GM23338 (cell line): ENCODE data around the gene SF1. TPM values are rescaled to one million over a fixed set of nuclear protein-coding genes. Genes with fewer than 3 reads are reported as not detected.

Experiments used
- polyA plus RNA-seq: library from polyadenylated mRNA; unstranded; fragments of >200 nt; fragmentation: Nextera tagmentation; extraction: Ambion mirVana; gene quantifications from 2 replicates; pipeline ENCODE4 v1.2.1, GENCODE V29; 2016
- total RNA-seq: library from RNA; depleted of rRNA; stranded (reverse); fragments of >200 nt; shearing (Covaris generic); gene quantifications from 2 replicates; pipeline ENCODE4 v1.2.3, GENCODE V29; 2014; rRNA removed

SF1 gene
- total and polyA plus RNA-seq, 2 experiments from 2014 or later: 76.9 to 252 TPM

Other genes starting within 250 kb of the SF1 start
- gene SLC22A11, start 222.6 kb downstream of the SF1 start, total RNA-seq: not detected in 2 replicates
- gene SLC22A11, start 222.6 kb downstream of the SF1 start, polyA plus RNA-seq: not detected in 2 replicates
- gene SLC22A12, start 187.3 kb downstream of the SF1 start, total RNA-seq: not detected in 2 replicates
- not detected in 2 replicates for gene SLC22A12, start 187.3 kb downstream of the SF1 start, polyA plus RNA-seq
- gene NRXN2, start 55.3 kb downstream of the SF1 start, total RNA-seq: 17.0 and 22.1 TPM in 2 replicates
- gene NRXN2, start 55.3 kb downstream of the SF1 start, polyA plus RNA-seq: 3.4 and 5.7 TPM in 2 replicates
- 30.1 and 34.4 TPM in 2 replicates for gene RASGRP2, start 34.4 kb downstream of the SF1 start, total RNA-seq
- gene RASGRP2, start 34.4 kb downstream of the SF1 start, polyA plus RNA-seq: 50.4 and 60.5 TPM in 2 replicates
- 3.9 and 4.4 TPM in 2 replicates for gene PYGM, start 18.6 kb downstream of the SF1 start, total RNA-seq
- 1.5 and 2.8 TPM in 2 replicates for gene PYGM, start 18.6 kb downstream of the SF1 start, polyA plus RNA-seq
- gene MAP4K2, start 24.7 kb upstream of the SF1 start, total RNA-seq: 32.3 and 42.6 TPM in 2 replicates
- 9.9 and 11.2 TPM in 2 replicates for gene MAP4K2, start 24.7 kb upstream of the SF1 start, polyA plus RNA-seq
- gene MEN1, start 32.0 kb upstream of the SF1 start, total RNA-seq: 38.9 and 45.2 TPM in 2 replicates
- gene MEN1, start 32.0 kb upstream of the SF1 start, polyA plus RNA-seq: 27.2 and 31.6 TPM in 2 replicates
- 10.1 and 11.6 TPM in 2 replicates for gene CDC42BPG, start 66.1 kb upstream of the SF1 start, total RNA-seq
- gene CDC42BPG, start 66.1 kb upstream of the SF1 start, polyA plus RNA-seq: 1.8 and 2.3 TPM in 2 replicates
- 43.8 and 69.7 TPM in 2 replicates for gene EHD1, start 100.1 kb upstream of the SF1 start, total RNA-seq
- gene EHD1, start 100.1 kb upstream of the SF1 start, polyA plus RNA-seq: 16.7 and 16.9 TPM in 2 replicates
- 26.2 and 31.7 TPM in 2 replicates for gene ATG2A, start 138.7 kb upstream of the SF1 start, total RNA-seq
- 8.7 and 9.2 TPM in 2 replicates for gene ATG2A, start 138.7 kb upstream of the SF1 start, polyA plus RNA-seq
- 3.3 and 5.8 TPM in 2 replicates for gene PPP2R5B, start 146.1 kb upstream of the SF1 start, total RNA-seq
- 2.6 and 2.8 TPM in 2 replicates for gene PPP2R5B, start 146.1 kb upstream of the SF1 start, polyA plus RNA-seq
- 0.83 TPM in 1 of 2 replicates, not detected in the other for gene GPHA2, start 157.4 kb upstream of the SF1 start, total RNA-seq
- gene GPHA2, start 157.4 kb upstream of the SF1 start, polyA plus RNA-seq: 1.8 and 3.6 TPM in 2 replicates
- gene MAJIN, start 193.6 kb upstream of the SF1 start, total RNA-seq: not detected in 2 replicates
- not detected in 2 replicates for gene MAJIN, start 193.6 kb upstream of the SF1 start, polyA plus RNA-seq
- 0.58 and 1.6 TPM in 2 replicates for gene BATF2, start 218.4 kb upstream of the SF1 start, total RNA-seq
- gene BATF2, start 218.4 kb upstream of the SF1 start, polyA plus RNA-seq: 0.53 and 1.2 TPM in 2 replicates
- 170 and 193 TPM in 2 replicates for gene ARL2, start 235.6 kb upstream of the SF1 start, total RNA-seq
- gene ARL2, start 235.6 kb upstream of the SF1 start, polyA plus RNA-seq: 216 and 236 TPM in 2 replicates
- gene SNX15, start 248.9 kb upstream of the SF1 start, total RNA-seq: 15.6 and 21.4 TPM in 2 replicates
- 13.0 and 13.6 TPM in 2 replicates for gene SNX15, start 248.9 kb upstream of the SF1 start, polyA plus RNA-seq